Amniotic stem cell (primary cell): ENCODE measurements around the gene COL16A1.

ENCODE experiments used
- DNase-seq: peaks from one replicate; lab custom pipeline; 2025; lab: John Stamatoyannopoulos, UW

COL16A1 gene

GRCh38 chr1:31687601-31688000 lies 16.2 kb downstream of the COL16A1 start:
- no peak for DNase-seq

GRCh38 chr1:31685795-31686194 lies 18.0 kb downstream of the COL16A1 start:
- DNase-seq: no peak

GRCh38 chr1:31683997-31684396 lies 19.8 kb downstream of the COL16A1 start:
- DNase-seq: no peak

- DNase-seq: no peak
Measured at GRCh38 chr1:31681415-31681814, 22.4 kb downstream of the COL16A1 start.

GRCh38 chr1:31679676-31680230 lies 24.1 kb downstream of the COL16A1 start:
- no peak for DNase-seq

- DNase-seq: no peak
Measured at GRCh38 chr1:31679091-31679490, 24.7 kb downstream of the COL16A1 start.

- no peak for DNase-seq
Measured at GRCh38 chr1:31678681-31679080, 25.1 kb downstream of the COL16A1 start.

- DNase-seq: no peak
Measured at GRCh38 chr1:31677949-31678348, 25.9 kb downstream of the COL16A1 start.

GRCh38 chr1:31677401-31677800 lies 26.4 kb downstream of the COL16A1 start:
- no peak for DNase-seq

- no peak for DNase-seq
Measured at GRCh38 chr1:31675756-31676155, 28.1 kb downstream of the COL16A1 start.

GRCh38 chr1:31675161-31675560 lies 28.7 kb downstream of the COL16A1 start:
- no peak for DNase-seq

- DNase-seq: peak; percentile 73
Measured at GRCh38 chr1:31674626-31675025, 29.2 kb downstream of the COL16A1 start.

GRCh38 chr1:31673433-31673832 lies 30.4 kb downstream of the COL16A1 start:
- no peak for DNase-seq

- DNase-seq: no peak
Measured at GRCh38 chr1:31672986-31673385, 30.8 kb downstream of the COL16A1 start.

- no peak for DNase-seq
Measured at GRCh38 chr1:31671561-31672201, 32.1 kb downstream of the COL16A1 start.

- no peak for DNase-seq
Measured at GRCh38 chr1:31671147-31671546, 32.7 kb downstream of the COL16A1 start.

GRCh38 chr1:31670593-31670964 lies 33.2 kb downstream of the COL16A1 start:
- no peak for DNase-seq

GRCh38 chr1:31669786-31670592 lies 33.8 kb downstream of the COL16A1 start:
- DNase-seq: no peak

GRCh38 chr1:31669433-31669785 lies 34.4 kb downstream of the COL16A1 start:
- no peak for DNase-seq

- DNase-seq: no peak
Measured at GRCh38 chr1:31668303-31668883, 35.4 kb downstream of the COL16A1 start.

GRCh38 chr1:31667065-31667785 lies 36.6 kb downstream of the COL16A1 start:
- DNase-seq: no peak

GRCh38 chr1:31666263-31666963 lies 37.4 kb downstream of the COL16A1 start:
- no peak for DNase-seq
